Astrocyte (in vitro differentiated cells and primary cell): Measurements from ENCODE around the gene CELSR3.

Experiments used
- EZH2 ChIP-seq: IDR thresholded peaks from 2 replicates; pipeline ENCODE4 v1.6.1; 2012; ENCODE audit warnings: mild to moderate bottlenecking, low read length, inconsistent platforms; ENCODE audit not compliant: insufficient read depth
- TF ChIP-seq, protein P1 (sequence below): IDR thresholded peaks from 2 replicates; pipeline ENCODE4 v1.5.1; 2011; ENCODE audit warnings: low read depth, mild to moderate bottlenecking, inconsistent platforms, low read length, moderate library complexity; ENCODE audit not compliant: insufficient read depth

DNA sequence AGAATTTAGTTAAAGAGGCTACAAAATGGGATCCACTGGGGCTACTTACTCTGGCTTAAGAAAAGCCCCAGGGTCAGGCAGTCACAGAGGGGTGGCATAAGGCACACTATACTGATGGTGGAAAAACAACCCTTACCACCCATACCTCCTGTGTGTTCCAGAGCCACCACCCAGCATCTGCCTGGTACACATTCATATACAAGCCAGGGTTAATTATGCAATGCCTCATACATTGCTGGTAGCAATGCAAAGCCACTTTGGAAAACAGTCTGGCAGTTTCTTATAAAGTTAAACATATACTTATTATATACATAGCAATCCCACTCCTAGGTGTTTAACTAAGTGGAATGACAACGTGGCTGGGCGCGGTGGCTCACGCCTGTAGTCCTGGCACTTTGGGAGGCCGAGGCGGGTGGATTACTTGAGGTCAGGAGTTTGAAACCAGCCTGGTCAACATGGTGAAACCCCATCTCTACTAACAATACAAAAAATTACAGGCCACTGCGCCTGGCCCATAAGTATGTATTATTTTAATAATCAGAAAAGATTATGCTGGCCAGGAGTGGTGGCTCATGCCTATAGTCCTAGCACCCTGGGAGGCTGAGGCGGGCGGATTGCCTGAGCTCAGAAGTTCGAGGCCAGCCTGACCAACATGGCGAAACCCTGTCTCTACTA lies 38.2 kb upstream of the CELSR3 start:
- TF ChIP-seq, protein P1, sequence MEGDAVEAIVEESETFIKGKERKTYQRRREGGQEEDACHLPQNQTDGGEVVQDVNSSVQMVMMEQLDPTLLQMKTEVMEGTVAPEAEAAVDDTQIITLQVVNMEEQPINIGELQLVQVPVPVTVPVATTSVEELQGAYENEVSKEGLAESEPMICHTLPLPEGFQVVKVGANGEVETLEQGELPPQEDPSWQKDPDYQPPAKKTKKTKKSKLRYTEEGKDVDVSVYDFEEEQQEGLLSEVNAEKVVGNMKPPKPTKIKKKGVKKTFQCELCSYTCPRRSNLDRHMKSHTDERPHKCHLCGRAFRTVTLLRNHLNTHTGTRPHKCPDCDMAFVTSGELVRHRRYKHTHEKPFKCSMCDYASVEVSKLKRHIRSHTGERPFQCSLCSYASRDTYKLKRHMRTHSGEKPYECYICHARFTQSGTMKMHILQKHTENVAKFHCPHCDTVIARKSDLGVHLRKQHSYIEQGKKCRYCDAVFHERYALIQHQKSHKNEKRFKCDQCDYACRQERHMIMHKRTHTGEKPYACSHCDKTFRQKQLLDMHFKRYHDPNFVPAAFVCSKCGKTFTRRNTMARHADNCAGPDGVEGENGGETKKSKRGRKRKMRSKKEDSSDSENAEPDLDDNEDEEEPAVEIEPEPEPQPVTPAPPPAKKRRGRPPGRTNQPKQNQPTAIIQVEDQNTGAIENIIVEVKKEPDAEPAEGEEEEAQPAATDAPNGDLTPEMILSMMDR: no peak
- TF ChIP-seq EZH2: no peak
